Measurements from ENCODE around the gene TRIM27. TPM values are rescaled to one million over a fixed set of nuclear protein-coding genes. Genes with fewer than 3 reads are reported as not detected.

TRIM27 gene
- total and polyA plus RNA-seq, 10 of the 15 experiments (the other 5 are each of a cell fraction or from before 2014, with no cell fraction given) = 18.5 to 74.7 (median 58.0) TPM

DNA sequence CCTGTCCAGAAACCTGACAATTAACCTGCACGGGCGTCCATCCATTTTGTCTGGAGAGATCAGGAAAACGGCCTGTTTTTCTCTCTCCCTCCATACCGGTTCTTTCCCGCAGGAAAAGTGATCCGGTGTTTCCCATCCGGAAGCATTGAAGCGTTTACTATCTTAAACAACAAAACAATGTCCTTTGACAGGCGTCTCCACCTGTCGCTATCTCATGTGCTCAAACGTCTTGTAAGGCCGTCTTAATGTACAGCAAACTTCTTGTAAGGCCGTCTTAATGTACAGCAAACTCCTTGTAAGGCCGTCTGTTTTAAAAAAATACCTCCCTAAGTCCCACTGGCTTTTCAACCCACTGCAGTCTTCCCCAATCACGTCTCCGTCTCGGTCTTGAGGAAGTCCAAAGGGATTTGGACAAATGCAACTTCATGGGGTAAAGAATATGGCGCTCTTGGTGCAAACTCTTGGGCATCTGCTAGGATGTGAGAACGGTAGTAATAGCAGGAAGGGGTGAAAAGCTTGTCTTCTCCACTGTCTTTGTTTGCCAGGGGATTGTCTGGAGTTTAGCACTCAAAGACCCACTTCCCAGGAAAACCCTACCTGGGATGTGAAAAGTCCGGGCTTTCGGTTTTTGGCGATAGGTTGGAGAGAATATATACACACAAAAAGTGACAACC lies 29.9 kb upstream of the TRIM27 start:
- H3K36me3 ChIP-seq (ENCODE audit: control insufficient read depth in 2 of 2, insufficient read depth in 2 of 2, low read length in 1 of 2) = no peaks in the 10 kb centered on the region
- in situ Hi-C loops (cut with MboI) = no loop called here
- ChIA-PET SMC1A (ENCODE audit: uncharacterized antibody, unreplicated experiment) (interaction anchor here (1.1 to 1.8 kb wide), 3 partner anchors 11 to 116 kb away, joined by 3 to 10 read pairs (median 4); no protein-coding TSS in a partner anchor), RAD21 (ENCODE audit: unreplicated experiment) (no interaction called here), POLR2A (no interaction called here), CTCF (interaction anchor here (1.3 kb wide), 1 partner anchor 62 kb away, joined by 3 read pairs; no protein-coding TSS in a partner anchor)
- 9% methylated on average over 22 of the region's 22 CpGs for WGBS (ENCODE audit: insufficient coverage, insufficient replicate concordance, low lambda C conversion rate, missing lambda C conversion rate)
- H3K4me3 ChIP-seq = peak overlapping the region; percentile 72
- peak; percentile 54 for ATAC-seq
- no peaks in the 10 kb centered on the region for H3K27me3 ChIP-seq (replicated peaks in 1 of 2; ENCODE audit: control insufficient read depth in 2 of 2, insufficient read depth in 2 of 2, low read length in 1 of 2)
- no peaks in the 10 kb centered on the region; the same call in 2 of the 3 replicates for H3K9me3 ChIP-seq (replicated peaks; ENCODE audit: control insufficient read depth, insufficient read depth, low read length)
- peak overlapping the region; percentile 46; the same call in 1 of the 2 replicates for H3K9ac ChIP-seq (ENCODE audit: control insufficient read depth, insufficient read depth, low read length)
- TF ChIP-seq STAT3 (IDR thresholded peaks at IDR 0.05; ENCODE audit: low read depth, low read length) (no peak), SIN3A (IDR thresholded peaks at IDR 0.05; ENCODE audit: low read depth, low read length) (no peak), GABPA (IDR thresholded peaks at IDR 0.05; ENCODE audit: low read depth) (no peak), IKZF1 (conservative IDR thresholded peaks at IDR 0.05) (peak; percentile 49)
- H3K4me1 ChIP-seq (ENCODE audit: control insufficient read depth, insufficient read depth, low read length) = no peaks in the 10 kb centered on the region
- no peak for DNase-seq (ENCODE audit: low read depth, low spot score)
- H3K27ac ChIP-seq (ENCODE audit: control insufficient read depth, insufficient read depth) = no peak overlapping the region
- no peaks in the 10 kb centered on the region for H3K79me2 ChIP-seq (ENCODE audit: control insufficient read depth, insufficient read depth, low read length)
- no peak for FAIRE-seq
- peak overlapping the region; percentile 85 for H2AFZ ChIP-seq (ENCODE audit: control insufficient read depth, low read depth, low read length)
- H4K20me1 ChIP-seq (ENCODE audit: control insufficient read depth, insufficient read depth) = no peaks in the 10 kb centered on the region
- no TSS peak for BruUV-seq (replicated peaks)
- peak overlapping the region; percentile 77 for H3K4me2 ChIP-seq (ENCODE audit: control insufficient read depth, insufficient read depth)
- intact Hi-C loops (cut with micrococcal nuclease; ENCODE audit: unreplicated experiment) = loop anchor here (2.0 kb wide), 1 partner anchor 27 kb away; no protein-coding TSS in a partner anchor

DNA sequence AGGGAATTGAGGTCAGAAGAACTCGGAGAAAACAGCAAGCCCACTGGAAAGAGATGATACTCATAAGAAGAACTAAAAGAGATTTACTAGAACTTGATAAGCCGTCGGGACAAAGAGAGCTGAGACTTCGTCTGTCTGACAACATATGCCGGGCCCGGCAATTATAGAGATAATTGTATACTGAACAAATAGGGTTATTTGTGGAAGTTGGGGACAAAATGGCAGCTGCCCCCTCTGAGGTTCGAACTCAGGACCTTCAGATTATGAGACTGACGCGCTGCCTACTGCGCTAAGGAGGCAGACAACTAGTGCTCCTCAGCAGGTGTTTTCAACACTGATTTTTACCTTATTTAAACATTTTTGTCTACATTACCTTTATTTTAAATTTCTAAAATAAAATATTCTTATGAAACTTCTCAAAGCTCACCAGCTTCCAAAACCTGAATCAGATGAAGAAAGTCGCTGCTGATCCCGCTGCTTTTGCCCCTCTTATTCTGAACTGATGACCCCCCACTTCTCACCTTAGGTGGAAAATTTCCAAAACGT lies 29.3 kb upstream of the TRIM27 start:
- POLR2A ChIA-PET = interaction anchor here (0.6 kb wide), 1 partner anchor 1806 kb away, joined by 8 read pairs; no protein-coding TSS in a partner anchor
- CTCF ChIA-PET = interaction anchor here (1.3 kb wide), 1 partner anchor 63 kb away, joined by 3 read pairs; no protein-coding TSS in a partner anchor
- Histone ChIP-seq H3K4me1 (ENCODE audit: control insufficient read depth, insufficient read depth, low read length) (no peaks in the 10 kb centered on the region), H3K9me3 (replicated peaks; ENCODE audit: control insufficient read depth, insufficient read depth, low read length) (no peaks in the 10 kb centered on the region; the same call in 2 of the 3 replicates), H3K27ac (ENCODE audit: control insufficient read depth, insufficient read depth) (no peak overlapping the region), H3K4me2 (ENCODE audit: control insufficient read depth, insufficient read depth) (peak overlapping the region; percentile 77), H4K20me1 (ENCODE audit: control insufficient read depth, insufficient read depth) (no peaks in the 10 kb centered on the region), H3K9ac (ENCODE audit: control insufficient read depth, insufficient read depth, low read length) (peak overlapping the region; percentile 46; the same call in 1 of the 2 replicates), H3K4me3 (peak overlapping the region; percentile 72), H3K27me3 (replicated peaks in 1 of 2; ENCODE audit: control insufficient read depth in 2 of 2, insufficient read depth in 2 of 2, low read length in 1 of 2) (no peaks in the 10 kb centered on the region), H3K79me2 (ENCODE audit: control insufficient read depth, insufficient read depth, low read length) (no peaks in the 10 kb centered on the region), H3K36me3 (ENCODE audit: control insufficient read depth in 2 of 2, insufficient read depth in 2 of 2, low read length in 1 of 2) (no peaks in the 10 kb centered on the region), H2AFZ (ENCODE audit: control insufficient read depth, low read depth, low read length) (peak overlapping the region; percentile 85)
- intact Hi-C loops (cut with micrococcal nuclease; ENCODE audit: unreplicated experiment) (loop anchor here (2.0 kb wide), 1 partner anchor 28 kb away; no protein-coding TSS in a partner anchor), in situ Hi-C loops (cut with MboI) (no loop called here)
- FAIRE-seq (no peak), ATAC-seq (peak; percentile 92), DNase-seq (ENCODE audit: low read depth, low spot score) (peak; percentile 56)
- no TSS peak for BruUV-seq (replicated peaks)
- RAD21 ChIA-PET (ENCODE audit: unreplicated experiment) = no interaction called here
- 1% methylated on average over 13 of the region's 13 CpGs for WGBS (ENCODE audit: insufficient coverage, insufficient replicate concordance, low lambda C conversion rate, missing lambda C conversion rate)
- SMC1A ChIA-PET (ENCODE audit: uncharacterized antibody, unreplicated experiment) = interaction anchor here (1.1 to 1.8 kb wide), 3 partner anchors 10 to 116 kb away, joined by 3 to 10 read pairs (median 4); no protein-coding TSS in a partner anchor
- TF ChIP-seq, protein P1, sequence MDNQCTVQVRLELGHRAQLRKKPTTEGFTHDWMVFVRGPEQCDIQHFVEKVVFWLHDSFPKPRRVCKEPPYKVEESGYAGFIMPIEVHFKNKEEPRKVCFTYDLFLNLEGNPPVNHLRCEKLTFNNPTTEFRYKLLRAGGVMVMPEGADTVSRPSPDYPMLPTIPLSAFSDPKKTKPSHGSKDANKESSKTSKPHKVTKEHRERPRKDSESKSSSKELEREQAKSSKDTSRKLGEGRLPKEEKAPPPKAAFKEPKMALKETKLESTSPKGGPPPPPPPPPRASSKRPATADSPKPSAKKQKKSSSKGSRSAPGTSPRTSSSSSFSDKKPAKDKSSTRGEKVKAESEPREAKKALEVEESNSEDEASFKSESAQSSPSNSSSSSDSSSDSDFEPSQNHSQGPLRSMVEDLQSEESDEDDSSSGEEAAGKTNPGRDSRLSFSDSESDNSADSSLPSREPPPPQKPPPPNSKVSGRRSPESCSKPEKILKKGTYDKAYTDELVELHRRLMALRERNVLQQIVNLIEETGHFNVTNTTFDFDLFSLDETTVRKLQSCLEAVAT (IDR thresholded peaks at IDR 0.05) = no peak
- peak; percentile 99 for TF ChIP-seq ZNF24 (IDR thresholded peaks at IDR 0.05)
- 0 out of 2 replicates have a peak, but pooled peaks have one; percentile 20 for TF ChIP-seq ATF7 (IDR thresholded peaks at IDR 0.05; ENCODE audit: low read depth)
- TF ChIP-seq, protein P2, sequence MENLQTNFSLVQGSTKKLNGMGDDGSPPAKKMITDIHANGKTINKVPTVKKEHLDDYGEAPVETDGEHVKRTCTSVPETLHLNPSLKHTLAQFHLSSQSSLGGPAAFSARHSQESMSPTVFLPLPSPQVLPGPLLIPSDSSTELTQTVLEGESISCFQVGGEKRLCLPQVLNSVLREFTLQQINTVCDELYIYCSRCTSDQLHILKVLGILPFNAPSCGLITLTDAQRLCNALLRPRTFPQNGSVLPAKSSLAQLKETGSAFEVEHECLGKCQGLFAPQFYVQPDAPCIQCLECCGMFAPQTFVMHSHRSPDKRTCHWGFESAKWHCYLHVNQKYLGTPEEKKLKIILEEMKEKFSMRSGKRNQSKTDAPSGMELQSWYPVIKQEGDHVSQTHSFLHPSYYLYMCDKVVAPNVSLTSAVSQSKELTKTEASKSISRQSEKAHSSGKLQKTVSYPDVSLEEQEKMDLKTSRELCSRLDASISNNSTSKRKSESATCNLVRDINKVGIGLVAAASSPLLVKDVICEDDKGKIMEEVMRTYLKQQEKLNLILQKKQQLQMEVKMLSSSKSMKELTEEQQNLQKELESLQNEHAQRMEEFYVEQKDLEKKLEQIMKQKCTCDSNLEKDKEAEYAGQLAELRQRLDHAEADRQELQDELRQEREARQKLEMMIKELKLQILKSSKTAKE (IDR thresholded peaks at IDR 0.05; ENCODE audit: low read depth, poor library complexity, severe bottlenecking) = peak; percentile 79
- TF ChIP-seq, protein P3, sequence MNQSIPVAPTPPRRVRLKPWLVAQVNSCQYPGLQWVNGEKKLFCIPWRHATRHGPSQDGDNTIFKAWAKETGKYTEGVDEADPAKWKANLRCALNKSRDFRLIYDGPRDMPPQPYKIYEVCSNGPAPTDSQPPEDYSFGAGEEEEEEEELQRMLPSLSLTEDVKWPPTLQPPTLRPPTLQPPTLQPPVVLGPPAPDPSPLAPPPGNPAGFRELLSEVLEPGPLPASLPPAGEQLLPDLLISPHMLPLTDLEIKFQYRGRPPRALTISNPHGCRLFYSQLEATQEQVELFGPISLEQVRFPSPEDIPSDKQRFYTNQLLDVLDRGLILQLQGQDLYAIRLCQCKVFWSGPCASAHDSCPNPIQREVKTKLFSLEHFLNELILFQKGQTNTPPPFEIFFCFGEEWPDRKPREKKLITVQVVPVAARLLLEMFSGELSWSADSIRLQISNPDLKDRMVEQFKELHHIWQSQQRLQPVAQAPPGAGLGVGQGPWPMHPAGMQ (IDR thresholded peaks at IDR 0.05; ENCODE audit: borderline replicate concordance) = no peak
- no peak for TF ChIP-seq ZBED1 (IDR thresholded peaks at IDR 0.05; ENCODE audit: borderline replicate concordance)
- TF ChIP-seq MEF2A (IDR thresholded peaks at IDR 0.05; ENCODE audit: insufficient read depth, low read depth, low read length) = no peak
